Activated CD4-positive, alpha-beta T cell treated with anti-CD3 and anti-CD28 coated beads, Interleukin-2, amount 10 ng/mL, durations not matched to agents 7 days and 5 days (primary cell): ENCODE data around the gene SAMD8. TPM values are rescaled to one million over a fixed set of nuclear protein-coding genes. Genes with fewer than 3 reads are reported as not detected.
A peak's percentile ranks its signal among the peaks of the same experiment; 100 is the strongest.

Experiments used
- CTCF ChIA-PET: fragments of 350-600 bp; sonication (Branson Sonifier 250); formaldehyde crosslinking; loops from one replicate; lab custom pipeline; 2021; ENCODE audit warnings: antibody characterized with exemption; lab: Charles Lee
- POLR2A ChIA-PET: fragments of 350-600 bp; sonication (Branson Sonifier 250); formaldehyde crosslinking; loops from one replicate; lab custom pipeline; 2021; ENCODE audit warnings: antibody characterized with exemption; lab: Charles Lee
- DNase-seq: peaks from one replicate; pipeline ENCODE4 v3.0.0-alpha.2; 2020
- H3K27ac Mint-ChIP-seq: one replicate; pipeline ENCODE4 v1.8.0; 2021; ENCODE audit warnings: mild to moderate bottlenecking, moderate library complexity, mixed read lengths
- H3K27me3 Mint-ChIP-seq: one replicate; pipeline ENCODE4 v1.8.0; 2021; ENCODE audit warnings: mixed read lengths
- H3K36me3 Mint-ChIP-seq: one replicate; pipeline ENCODE4 v1.8.0; 2021; ENCODE audit warnings: low read depth, mixed read lengths
- H3K4me1 Mint-ChIP-seq: one replicate; pipeline ENCODE4 v1.8.0; 2021; ENCODE audit warnings: mixed read lengths
- H3K4me3 Mint-ChIP-seq: one replicate; pipeline ENCODE4 v1.8.0; 2021; ENCODE audit warnings: mild to moderate bottlenecking, moderate library complexity, mixed read lengths
- H3K9me3 Mint-ChIP-seq: one replicate; pipeline ENCODE4 v1.8.0; 2021; ENCODE audit warnings: mixed read lengths
- total RNA-seq, 2 experiments: library from RNA; stranded (reverse); gene quantifications; one replicate each; pipeline ENCODE4 v1.2.3, GENCODE V29; 2021

The SAMD8 gene
- total RNA-seq = 10 to 100 TPM; 12.9 to 13.3 TPM

DNA sequence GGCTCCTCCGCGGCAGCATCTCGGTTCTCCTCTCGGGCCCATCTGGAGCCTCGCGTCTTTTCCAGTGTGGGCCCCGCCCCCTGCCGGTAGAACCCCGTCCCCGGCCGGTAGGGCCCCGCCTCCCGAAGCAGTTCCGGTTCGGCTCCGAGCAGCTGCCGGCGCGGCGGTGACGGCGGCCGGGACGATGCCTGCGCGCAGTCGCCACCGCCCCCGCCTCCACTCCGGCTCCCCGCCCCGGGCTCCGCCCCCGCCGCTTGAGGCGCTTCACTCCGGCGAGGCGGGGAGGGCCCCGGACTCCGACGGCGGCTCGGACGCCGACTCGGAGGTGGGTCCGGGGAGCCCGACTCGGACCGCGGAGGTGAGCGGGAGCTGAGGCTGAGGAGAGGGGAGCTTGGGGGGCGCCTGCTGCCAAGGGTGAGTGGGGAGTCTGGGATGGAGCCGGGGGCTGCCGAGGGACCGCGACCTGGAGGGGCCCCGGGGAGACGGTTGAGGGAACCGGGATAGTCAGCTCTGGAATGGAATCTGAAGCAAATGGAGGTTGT lies at the start of gene SAMD8:
Gene SAMD8, plus strand, starts transcription at position 292 of the 542 bp plus-strand sequence. CDS start 38,873 bp downstream, outside the sequence.
- Mint-ChIP-seq H3K27ac (peak within 1 kb of the TSS; percentile 99), H3K36me3 (peaks cover 7% of the 10 kb centered on the region), H3K9me3 (no peaks in the 10 kb centered on the region), H3K4me3 (peak within 1 kb of the TSS; percentile 80), H3K4me1 (peaks cover 57% of the 10 kb centered on the region), H3K27me3 (no peaks in the 10 kb centered on the region)
- CTCF ChIA-PET = interaction anchor here (1.5 to 3.2 kb wide), 4 partner anchors 14 to 867 kb away, joined by 3 to 25 read pairs (median 4); partner anchors contain the start of gene COMTD1
- DNase-seq = peak; percentile 96
- POLR2A ChIA-PET = no interaction called here

DNA sequence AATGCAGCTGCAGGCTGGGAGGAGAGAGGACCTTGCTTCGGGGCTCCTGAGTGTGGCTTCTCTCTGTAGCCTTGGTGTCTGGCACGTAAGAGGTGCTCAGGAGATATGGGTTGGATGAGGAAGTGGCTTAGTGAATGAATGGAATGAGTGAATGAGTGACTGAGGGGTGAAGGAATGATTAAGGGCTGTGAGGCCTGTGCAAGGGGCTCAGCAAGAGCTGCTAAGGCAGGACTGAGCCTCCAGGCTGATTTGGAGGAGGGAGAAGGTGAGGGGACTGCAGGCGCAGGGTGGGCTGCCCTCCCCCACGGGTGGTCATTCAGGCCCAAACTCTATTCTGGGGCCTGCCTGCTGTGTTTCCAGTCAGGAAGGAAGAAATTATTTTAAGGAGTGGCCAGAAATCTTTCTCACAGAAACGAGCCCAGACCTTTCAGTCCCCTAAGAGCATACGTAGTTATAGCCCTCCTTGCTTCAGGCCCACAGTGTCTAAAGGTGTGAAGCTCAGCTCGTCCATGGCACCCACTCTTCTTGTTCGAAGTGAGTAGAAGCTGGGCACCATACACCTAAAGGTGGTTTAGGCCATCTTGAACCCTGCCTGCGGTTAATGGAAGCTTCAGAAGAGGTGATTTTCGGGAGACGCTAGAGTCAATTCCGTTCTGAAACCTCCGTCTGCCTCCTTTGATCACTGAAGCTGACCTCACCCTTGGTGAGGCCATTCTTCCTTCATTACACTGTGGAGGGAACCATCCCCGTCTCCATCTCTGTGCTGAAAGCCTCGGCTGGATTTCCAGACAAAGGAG lies 49.5 kb upstream of the SAMD8 start:
- DNase-seq = no peak
- no peaks in the 10 kb centered on the region for H3K36me3 Mint-ChIP-seq
- ChIA-PET POLR2A (no interaction called here), CTCF (interaction anchor here (0.8 kb wide), 1 partner anchor 169 kb away, joined by 3 read pairs; no protein-coding TSS in a partner anchor)
- H3K27ac Mint-ChIP-seq = no peak overlapping the region
- no peak overlapping the region for H3K4me3 Mint-ChIP-seq
- peaks cover 2% of the 10 kb centered on the region for H3K9me3 Mint-ChIP-seq
- H3K27me3 Mint-ChIP-seq = no peaks in the 10 kb centered on the region
- H3K4me1 Mint-ChIP-seq = peaks cover 13% of the 10 kb centered on the region

DNA sequence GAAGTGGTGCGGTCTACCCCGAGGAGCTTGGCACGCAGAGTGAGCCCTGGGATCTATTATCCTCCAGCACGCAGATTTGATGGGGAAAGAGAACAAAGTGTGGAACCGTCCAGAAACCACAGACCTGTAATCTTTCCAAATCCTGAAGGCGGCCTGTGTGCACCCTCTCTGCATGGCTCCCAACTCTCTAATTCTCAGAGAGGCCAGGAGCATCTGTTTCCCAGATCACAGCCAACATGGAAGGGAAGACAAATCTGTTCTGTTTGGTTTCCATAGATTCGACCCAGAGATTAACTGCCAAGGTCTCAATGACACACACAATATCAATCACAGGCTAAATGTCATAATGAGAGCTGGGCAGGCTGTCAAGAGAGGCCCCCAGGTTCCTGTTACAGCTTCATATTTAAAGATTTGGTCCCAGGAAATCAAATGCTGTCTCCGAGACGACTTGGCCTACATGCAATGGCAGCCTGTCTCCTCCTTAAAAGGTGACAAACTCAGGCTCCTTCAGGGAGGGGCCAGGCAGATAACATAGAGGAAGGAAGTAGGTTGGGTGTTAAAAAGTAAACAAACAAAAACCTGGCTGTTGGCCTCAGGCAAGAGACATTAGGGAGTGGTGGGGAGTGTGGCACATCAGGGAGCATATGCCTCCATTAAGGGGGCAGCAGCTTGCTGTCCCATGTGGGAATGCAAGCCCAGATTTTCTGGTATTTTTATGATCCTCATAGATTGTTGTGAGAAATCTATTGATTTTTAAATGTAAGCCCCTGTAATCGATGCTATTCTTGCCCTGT lies 48.8 kb upstream of the SAMD8 start:
- no peaks in the 10 kb centered on the region for H3K27me3 Mint-ChIP-seq
- POLR2A ChIA-PET = no interaction called here
- no peak overlapping the region for H3K4me3 Mint-ChIP-seq
- H3K4me1 Mint-ChIP-seq = peaks cover 13% of the 10 kb centered on the region
- H3K9me3 Mint-ChIP-seq = peaks cover 2% of the 10 kb centered on the region
- CTCF ChIA-PET = interaction anchor here (0.8 kb wide), 1 partner anchor 168 kb away, joined by 3 read pairs; no protein-coding TSS in a partner anchor
- H3K36me3 Mint-ChIP-seq = no peaks in the 10 kb centered on the region
- DNase-seq = no peak
- H3K27ac Mint-ChIP-seq = no peak overlapping the region

DNA sequence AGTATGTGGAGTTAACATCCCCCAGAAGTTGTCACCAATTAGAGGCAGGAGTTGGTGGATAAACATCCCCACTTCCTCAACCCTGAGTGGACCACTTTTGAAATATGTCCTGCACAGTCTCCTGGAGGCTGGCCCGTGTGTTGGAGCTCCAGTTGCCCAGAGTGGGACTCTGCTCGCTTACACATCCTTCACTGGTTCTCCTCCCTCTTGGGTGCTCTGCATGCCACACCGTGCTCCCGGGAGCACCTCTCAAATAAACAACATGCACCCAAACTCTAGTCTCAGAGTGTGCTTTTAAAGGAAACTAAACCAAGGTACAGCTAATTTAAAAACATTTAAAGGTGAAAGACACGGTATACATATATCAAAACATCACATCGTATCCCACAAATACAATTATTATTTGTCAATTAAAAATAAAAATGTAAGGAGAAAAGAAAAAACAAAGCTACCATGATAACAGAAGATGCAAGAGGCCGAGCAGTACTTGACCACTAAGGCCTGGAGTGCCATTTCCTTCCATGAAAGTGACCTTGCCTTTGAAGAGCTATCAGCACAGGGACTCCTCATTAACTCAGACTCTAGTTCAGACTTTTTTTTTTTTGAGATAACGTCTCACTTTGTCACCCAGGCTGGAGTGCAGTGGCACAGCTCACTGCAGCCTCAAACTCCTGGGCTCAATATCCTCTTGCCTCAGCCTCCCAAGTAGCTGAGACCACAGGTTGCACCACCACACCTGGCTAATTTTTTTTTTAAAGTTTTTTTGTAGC lies 47.8 kb upstream of the SAMD8 start:
- no peak overlapping the region for H3K4me3 Mint-ChIP-seq
- no peaks in the 10 kb centered on the region for H3K27me3 Mint-ChIP-seq
- no peak for DNase-seq
- CTCF ChIA-PET = interaction anchor here (0.6 to 0.8 kb wide), 2 partner anchors 36 to 820 kb away, joined by 3 read pairs; no protein-coding TSS in a partner anchor
- POLR2A ChIA-PET = no interaction called here
- H3K36me3 Mint-ChIP-seq = no peaks in the 10 kb centered on the region
- no peak overlapping the region for H3K27ac Mint-ChIP-seq
- H3K9me3 Mint-ChIP-seq = peaks cover 2% of the 10 kb centered on the region
- H3K4me1 Mint-ChIP-seq = peaks cover 13% of the 10 kb centered on the region

DNA sequence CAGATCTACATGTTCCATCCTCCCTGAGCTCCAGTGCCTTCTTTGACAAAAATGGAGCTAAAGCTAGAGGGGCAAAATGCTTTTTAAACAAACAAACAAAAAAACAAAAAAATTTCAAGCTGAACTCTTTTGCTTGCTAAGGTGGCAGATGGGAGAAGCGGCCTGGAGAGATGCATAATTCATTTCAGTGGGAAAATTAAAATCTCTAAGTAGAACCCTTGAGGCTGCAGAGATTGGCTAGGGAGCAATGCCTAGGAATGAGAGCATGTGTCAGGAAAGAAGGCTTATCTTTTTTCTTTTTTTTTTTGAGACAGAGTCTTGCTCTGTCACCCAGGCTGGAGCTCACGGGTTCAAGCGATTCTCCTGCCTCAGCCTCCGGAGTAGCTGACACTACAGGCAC lies 46.4 kb upstream of the SAMD8 start:
- no peak for DNase-seq
- ChIA-PET POLR2A (no interaction called here), CTCF (no interaction called here)
- Mint-ChIP-seq H3K27ac (no peak overlapping the region), H3K4me1 (peaks cover 13% of the 10 kb centered on the region), H3K36me3 (no peaks in the 10 kb centered on the region), H3K9me3 (peaks cover 2% of the 10 kb centered on the region), H3K27me3 (no peaks in the 10 kb centered on the region), H3K4me3 (no peak overlapping the region)

DNA sequence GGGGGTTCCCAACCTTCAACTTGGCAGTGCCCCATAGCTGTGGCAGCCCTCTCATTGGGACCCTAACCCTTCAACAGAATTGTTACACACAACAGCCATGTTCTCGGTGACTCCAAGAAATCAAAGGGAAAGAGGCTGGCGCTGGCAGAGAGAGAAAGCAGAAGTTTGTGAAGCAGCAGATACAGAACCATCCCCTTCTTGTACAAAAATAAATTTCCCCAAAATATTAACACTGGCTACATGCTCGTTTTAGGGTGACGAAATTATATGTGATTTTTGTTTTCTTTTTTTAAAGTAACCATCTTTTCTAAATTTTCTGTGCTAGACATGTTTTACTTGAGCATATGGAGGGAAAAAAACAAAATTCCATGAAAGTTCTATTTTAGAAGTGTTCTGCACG lies 45.2 kb upstream of the SAMD8 start:
- Mint-ChIP-seq H3K36me3 (no peaks in the 10 kb centered on the region), H3K4me1 (peaks cover 13% of the 10 kb centered on the region), H3K9me3 (peaks cover 2% of the 10 kb centered on the region), H3K27me3 (no peaks in the 10 kb centered on the region), H3K4me3 (no peak overlapping the region), H3K27ac (no peak overlapping the region)
- POLR2A ChIA-PET = no interaction called here
- no peak for DNase-seq
- CTCF ChIA-PET = interaction anchor here (1.0 kb wide), 1 partner anchor 45 kb away, joined by 3 read pairs; no protein-coding TSS in a partner anchor

DNA sequence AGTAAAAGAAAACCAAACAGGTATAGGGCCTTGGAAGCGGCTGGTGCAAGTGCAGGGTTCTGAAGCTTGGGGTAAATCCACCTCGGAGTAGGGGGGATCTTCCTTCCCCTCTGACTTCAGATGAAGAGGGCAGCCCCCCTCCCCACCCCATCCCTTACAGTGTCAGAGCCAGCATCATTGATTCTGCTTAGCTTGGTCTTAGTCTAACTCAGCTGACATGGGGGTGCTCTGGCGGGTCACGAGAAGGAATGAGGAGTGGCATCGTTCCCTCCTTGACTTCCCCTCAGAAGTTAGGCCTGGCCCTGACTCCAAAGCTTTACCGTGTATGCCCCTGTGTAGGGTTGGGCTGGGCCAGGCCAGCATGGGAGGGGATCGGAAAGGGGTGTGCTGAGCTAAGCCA lies 44.2 kb upstream of the SAMD8 start:
- no peaks in the 10 kb centered on the region for H3K27me3 Mint-ChIP-seq
- peaks cover 2% of the 10 kb centered on the region for H3K9me3 Mint-ChIP-seq
- H3K4me1 Mint-ChIP-seq = peaks cover 8% of the 10 kb centered on the region
- POLR2A ChIA-PET = no interaction called here
- no peaks in the 10 kb centered on the region for H3K36me3 Mint-ChIP-seq
- no peak for DNase-seq
- CTCF ChIA-PET = no interaction called here
- H3K4me3 Mint-ChIP-seq = no peak overlapping the region
- H3K27ac Mint-ChIP-seq = no peak overlapping the region

DNA sequence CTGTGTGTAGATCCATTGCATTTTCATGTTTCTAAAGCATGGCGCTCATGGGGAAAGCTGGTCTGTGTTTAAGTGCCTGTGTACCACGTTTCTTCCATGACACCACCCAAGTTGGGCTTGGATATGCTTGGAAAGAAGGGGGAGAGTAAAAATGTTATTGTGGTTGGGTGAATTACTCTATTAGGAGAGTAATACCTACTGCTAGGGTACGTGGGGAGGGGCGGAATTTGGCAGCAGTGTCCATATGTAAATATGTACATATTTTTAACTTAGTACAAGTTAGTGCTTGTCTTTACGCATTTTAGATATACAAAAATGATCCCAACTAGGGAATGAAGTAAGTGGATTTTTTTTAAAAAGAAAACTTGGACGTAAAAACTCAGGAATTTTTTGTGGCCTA lies 42.9 kb upstream of the SAMD8 start:
- Mint-ChIP-seq H3K27me3 (no peaks in the 10 kb centered on the region), H3K4me3 (no peak overlapping the region), H3K27ac (no peak overlapping the region), H3K4me1 (no peaks in the 10 kb centered on the region), H3K9me3 (no peaks in the 10 kb centered on the region), H3K36me3 (no peaks in the 10 kb centered on the region)
- CTCF ChIA-PET = no interaction called here
- POLR2A ChIA-PET = no interaction called here
- no peak for DNase-seq

DNA sequence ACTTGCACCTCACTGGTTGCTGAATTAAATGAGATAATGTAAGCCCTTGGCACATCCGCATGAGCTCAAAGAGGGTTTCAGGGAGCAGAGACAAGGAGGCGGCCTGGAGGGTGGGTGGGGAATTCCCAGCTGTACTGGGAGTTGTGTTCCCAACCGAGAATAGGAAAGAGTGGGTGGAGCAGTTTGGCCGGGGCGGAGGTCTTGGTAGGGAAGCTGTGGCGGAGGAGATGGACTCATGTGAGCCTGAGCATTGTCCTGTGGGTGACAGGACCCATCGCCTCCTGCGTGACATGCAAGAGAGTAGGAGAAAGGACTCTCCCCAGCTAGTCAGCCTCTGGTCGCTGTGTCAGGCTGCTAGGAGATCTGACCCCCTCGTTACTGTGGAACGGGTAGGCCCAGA lies 41.0 kb upstream of the SAMD8 start:
- CTCF ChIA-PET = interaction anchor here (0.6 to 1.1 kb wide), 5 partner anchors 9 to 1147 kb away, joined by 3 to 5 read pairs (median 3); no protein-coding TSS in a partner anchor
- Mint-ChIP-seq H3K27ac (no peak overlapping the region), H3K4me3 (no peak overlapping the region), H3K27me3 (no peaks in the 10 kb centered on the region), H3K9me3 (no peaks in the 10 kb centered on the region), H3K4me1 (peaks cover 7% of the 10 kb centered on the region), H3K36me3 (no peaks in the 10 kb centered on the region)
- no peak for DNase-seq
- POLR2A ChIA-PET = no interaction called here

DNA sequence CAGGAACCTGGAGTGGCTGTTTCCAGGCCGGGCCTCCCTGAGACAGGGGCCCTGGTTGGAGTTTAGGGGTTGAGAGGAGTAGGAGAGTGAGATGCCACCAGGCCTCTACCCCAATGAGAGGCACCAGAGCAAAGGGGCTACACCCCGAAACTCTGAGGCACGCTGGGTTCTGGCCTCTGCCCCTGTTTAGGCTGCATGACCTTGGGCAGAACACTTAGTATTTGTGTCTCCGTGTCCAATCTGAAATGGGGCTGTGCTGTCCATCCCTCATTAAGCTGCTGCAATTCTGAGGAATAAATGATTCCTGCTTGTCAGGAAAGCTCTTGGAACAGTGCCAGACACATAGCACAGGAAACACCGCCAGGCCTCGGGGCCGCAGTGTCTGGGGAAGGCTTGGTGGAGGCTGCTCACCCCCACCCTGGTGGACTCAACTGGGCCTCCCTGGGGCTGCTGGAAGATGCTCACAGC lies 40.5 kb upstream of the SAMD8 start:
- H3K9me3 Mint-ChIP-seq = no peaks in the 10 kb centered on the region
- no peak overlapping the region for H3K27ac Mint-ChIP-seq
- H3K4me1 Mint-ChIP-seq = peaks cover 7% of the 10 kb centered on the region
- H3K36me3 Mint-ChIP-seq = no peaks in the 10 kb centered on the region
- CTCF ChIA-PET = interaction anchor here (1.1 kb wide), 1 partner anchor 9 kb away, joined by 3 read pairs; no protein-coding TSS in a partner anchor
- no peaks in the 10 kb centered on the region for H3K27me3 Mint-ChIP-seq
- H3K4me3 Mint-ChIP-seq = no peak overlapping the region
- no peak for DNase-seq
- POLR2A ChIA-PET = no interaction called here

DNA sequence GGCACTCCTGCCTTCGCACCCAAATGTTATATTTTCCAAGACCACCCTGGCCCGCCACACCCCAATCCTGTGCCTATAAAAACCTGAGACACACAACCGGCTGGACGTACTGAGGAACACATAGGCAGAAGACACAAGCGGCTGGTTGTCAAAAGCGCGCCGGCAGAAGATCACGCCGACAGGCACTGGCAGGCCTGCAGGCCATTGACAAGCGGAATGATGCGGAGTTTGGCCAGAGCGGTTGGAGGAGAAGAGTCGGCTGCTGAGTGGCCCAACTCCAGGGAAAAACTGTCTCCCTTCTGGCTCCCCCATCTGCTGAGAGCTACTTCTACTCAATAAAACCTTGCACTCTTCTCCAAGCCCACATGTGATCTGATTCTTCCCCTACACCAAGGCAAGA lies 39.7 kb upstream of the SAMD8 start:
- no peak for DNase-seq
- Mint-ChIP-seq H3K27ac (no peak overlapping the region), H3K4me3 (no peak overlapping the region), H3K9me3 (no peaks in the 10 kb centered on the region), H3K27me3 (no peaks in the 10 kb centered on the region), H3K36me3 (no peaks in the 10 kb centered on the region), H3K4me1 (peaks cover 7% of the 10 kb centered on the region)
- ChIA-PET CTCF (interaction anchor here (1.1 kb wide), 1 partner anchor 816 kb away, joined by 3 read pairs; no protein-coding TSS in a partner anchor), POLR2A (no interaction called here)

DNA sequence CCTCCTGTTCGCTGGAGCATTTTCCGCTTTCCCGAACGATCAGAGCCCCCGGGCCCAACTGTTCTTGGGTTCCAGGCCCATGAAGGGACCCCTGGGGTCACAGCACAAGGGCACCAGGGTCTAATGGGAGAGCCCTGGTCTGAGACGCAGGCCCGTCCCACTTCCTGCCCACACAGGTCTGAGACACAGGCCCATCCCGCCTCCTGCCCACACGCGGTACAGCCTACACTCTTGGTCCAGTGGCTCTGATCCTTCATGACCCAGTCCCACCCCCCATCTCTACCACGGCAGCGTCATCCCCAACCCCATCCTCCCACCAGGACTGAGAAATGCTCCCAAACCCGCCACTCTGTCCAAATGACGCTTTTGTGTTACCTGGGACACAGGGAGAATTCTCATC lies 38.7 kb upstream of the SAMD8 start:
- CTCF ChIA-PET = interaction anchor here (1.1 kb wide), 1 partner anchor 817 kb away, joined by 3 read pairs; no protein-coding TSS in a partner anchor
- H3K4me3 Mint-ChIP-seq = no peak overlapping the region

More for the DNA sequence above, 38.7 kb upstream of the SAMD8 start:
- Mint-ChIP-seq H3K27ac (no peak overlapping the region), H3K4me1 (peaks cover 7% of the 10 kb centered on the region), H3K27me3 (no peaks in the 10 kb centered on the region), H3K36me3 (no peaks in the 10 kb centered on the region), H3K9me3 (no peaks in the 10 kb centered on the region)
- no peak for DNase-seq
- POLR2A ChIA-PET = no interaction called here
